Right renal pelvis (tissue), 4 donors: ENCODE measurements around the gene PDZRN3. TPM values are rescaled to one million over a fixed set of nuclear protein-coding genes. Genes with fewer than 3 reads are reported as not detected.
A peak's percentile ranks its signal among the peaks of the same experiment; 100 is the strongest.

Experiments
- DNase-seq, 4 donors: peaks; one replicate each; pipeline ENCODE4 v3.0.0-alpha.2; 2013; ENCODE audit warnings: low read depth in 4 of 4, low spot score in 3 of 4, missing footprints in 1 of 4
- polyA plus RNA-seq, 4 donors: library from polyadenylated mRNA; unstranded; fragments of 120-200 nt; gene quantifications; one replicate each; pipeline ENCODE4 v1.2.1, GENCODE V29; 2013; ENCODE audit not compliant: insufficient read length in 4 of 4

Gene PDZRN3
- polyA plus RNA-seq, 4 donors = 35.6 to 51.6 (median 45.7) TPM

DNA sequence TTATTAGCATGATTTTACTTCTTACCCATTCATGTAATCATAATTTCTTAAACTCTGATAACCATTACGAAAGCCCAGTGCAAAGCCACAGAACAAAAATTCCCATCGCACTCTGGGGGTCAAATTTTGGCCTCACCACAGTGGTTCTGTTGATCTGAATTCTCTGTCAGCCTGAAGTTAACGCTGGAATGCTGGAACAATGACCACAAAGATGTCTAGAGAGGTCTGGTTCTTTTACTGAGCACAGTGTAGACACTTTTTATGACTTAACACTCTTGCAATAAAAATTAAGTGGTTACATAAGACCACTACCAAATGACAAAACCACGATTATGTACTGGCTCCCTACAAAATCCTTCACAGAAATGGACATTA is 94.7 kb downstream of the PDZRN3 start:
- no peak for DNase-seq

DNA sequence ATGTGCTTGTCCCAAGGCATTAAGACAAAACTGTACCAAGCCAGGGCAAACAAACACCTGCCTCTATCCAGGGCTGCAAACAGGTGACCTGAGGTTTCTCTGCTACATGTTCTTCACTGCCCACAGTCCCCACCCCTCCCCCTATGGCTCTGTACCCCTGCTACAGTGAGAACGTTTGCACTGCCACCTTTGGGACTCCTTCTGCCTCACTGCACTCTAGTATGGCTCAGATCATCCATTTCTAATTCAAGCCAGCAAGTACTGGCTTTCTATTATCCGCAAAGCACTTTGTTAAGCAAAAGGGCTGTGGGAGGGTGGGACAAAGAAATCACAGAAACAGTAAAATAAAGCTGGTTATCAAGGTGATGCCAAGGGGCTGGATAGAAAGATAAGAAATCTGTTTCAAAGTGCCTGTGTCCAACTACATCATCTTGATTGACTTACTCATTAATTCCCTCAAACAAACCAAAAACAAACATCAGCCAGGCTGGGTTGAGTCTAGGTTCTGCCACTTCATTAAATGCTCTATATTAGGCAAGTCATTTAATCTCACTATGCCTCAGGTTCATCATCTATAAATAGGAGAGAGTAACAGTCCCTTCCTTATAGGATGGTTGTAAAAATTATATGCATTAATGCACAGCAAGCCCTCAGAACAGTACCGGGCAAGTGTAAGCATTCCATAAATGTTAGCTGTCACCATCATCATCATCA is 95.3 kb downstream of the PDZRN3 start:
- DNase-seq = no peak

DNA sequence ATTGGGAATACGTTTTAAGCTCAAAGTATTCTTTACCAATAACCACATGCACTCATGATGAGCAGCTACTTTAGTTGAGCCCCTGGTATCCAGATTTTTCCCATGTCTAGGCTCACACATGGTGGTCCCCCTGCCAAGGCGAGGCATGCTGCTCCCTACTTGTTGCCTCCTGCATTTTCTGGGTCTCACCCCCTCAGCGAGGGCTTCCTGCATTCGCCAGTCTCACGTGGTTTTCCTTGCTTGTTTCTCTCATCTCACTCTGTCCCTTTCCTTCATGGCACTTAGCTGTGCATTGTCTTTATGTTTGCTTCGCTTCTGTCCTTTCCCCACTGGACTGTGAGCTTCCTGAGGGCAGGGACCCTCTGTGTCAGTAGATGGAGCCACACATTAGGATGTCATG is 99.2 kb downstream of the PDZRN3 start:
- no peak for DNase-seq

DNA sequence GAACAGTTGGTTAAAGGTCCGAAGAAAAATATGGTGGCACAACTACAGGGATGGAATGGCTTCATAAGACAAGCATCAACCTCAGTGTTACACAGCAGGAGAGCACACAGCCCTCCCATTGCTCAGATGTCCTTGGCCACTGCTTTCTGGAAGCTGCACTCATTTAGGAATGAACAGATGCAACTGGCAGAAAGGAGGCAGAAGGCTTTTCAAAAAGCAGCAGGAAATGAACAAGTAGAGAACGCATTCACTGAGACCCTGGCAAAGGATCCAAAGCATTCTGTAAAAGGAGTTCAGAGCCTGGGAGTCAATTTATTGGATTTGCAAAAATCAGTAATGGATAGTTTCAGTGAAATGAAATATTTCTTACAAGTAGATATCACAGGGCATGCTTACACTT is 101.1 kb downstream of the PDZRN3 start:
- DNase-seq = no peak

DNA sequence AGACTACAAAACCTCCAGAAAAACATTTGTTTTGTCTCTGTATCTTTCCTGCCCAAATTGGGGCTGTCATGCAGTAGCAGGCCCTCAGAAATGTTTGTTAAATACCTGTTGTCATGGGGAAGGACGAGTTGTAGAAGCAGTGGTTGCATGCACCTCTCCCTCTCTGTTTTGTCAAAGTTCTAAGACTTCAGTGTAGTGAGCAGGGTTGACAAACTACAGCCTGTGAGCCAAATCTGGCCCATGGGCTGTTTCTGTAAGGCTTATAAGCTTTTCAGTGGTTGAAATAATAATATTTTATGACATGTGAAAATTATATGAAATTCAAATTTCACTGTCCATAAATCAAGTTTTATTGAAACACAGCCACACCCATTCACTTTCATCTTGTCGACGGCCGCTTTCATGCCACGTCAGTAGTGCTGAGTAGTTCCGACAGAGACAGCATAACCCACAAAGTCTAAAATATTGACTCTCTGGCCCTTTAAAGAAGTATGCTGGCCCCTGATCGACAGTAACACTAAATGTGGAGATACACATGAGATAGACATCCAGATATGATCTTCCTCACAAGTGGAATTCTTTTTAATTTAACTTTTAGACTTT is 102.9 kb downstream of the PDZRN3 start:
- DNase-seq = no peak

DNA sequence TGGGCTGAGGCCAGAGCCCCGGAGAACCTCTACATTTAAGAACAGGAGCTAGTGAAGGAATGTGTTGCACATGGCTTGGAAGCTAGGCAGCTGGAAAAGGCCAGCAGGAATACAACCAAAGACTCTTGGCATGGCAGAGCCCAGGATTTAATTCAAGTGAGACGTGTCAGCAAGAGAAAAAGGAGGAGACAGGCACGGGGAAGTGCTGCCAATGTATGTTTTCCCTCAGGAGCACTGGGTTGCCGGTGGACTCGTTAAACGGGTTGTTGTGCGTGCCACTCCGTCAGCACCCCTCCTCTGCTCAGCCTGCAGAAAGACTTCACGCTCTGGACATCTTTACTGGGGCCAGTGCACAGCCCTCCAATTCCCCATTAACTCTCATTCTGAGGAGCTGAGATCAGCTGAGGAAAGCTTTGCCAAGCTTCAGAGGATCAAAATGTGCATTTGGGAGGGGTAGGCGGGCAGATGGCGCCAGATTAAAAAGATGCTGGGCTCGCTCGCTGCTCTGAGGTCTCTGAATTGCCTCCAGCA is 103.7 kb downstream of the PDZRN3 start:
- DNase-seq = no peak

DNA sequence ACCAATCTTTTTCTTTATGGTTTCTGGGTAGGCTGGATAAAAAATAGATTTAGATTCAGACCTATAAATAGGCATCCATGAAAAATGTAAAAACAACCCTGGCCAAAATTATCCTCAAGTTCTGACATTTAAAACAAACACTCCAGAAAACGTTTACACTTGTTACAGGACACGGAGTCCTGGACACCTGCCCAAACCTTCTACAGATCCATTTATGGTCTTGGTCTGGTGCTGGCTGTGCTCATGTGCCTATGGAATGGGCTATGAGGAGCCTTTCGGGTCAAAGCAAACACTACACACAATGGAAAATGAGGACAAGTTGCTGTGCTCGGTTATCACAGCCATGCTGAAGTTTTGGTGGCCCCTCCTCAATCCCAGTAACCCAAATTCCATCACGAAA is 108.1 kb downstream of the PDZRN3 start:
- no peak for DNase-seq

DNA sequence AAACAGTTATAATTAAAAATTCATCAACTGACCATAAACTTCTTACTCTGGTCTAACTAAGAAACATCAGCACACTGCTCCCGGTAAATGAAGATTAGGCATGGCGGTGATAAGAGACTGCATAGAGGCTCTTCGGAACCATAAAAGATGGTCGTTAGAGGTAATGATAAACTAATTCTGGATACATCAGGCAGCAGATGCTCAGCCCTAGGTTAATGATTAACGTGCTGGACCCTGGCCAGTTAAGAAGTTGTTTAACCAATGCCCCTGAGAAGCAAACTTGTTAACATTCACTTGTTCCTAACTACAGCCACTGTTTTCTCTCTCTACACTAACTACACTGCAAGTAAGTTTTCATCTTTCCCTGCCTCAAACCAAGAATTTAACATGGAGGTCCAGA is 111.5 kb downstream of the PDZRN3 start:
- DNase-seq = peak in 2 of 4 donors; percentile 58 to 74

DNA sequence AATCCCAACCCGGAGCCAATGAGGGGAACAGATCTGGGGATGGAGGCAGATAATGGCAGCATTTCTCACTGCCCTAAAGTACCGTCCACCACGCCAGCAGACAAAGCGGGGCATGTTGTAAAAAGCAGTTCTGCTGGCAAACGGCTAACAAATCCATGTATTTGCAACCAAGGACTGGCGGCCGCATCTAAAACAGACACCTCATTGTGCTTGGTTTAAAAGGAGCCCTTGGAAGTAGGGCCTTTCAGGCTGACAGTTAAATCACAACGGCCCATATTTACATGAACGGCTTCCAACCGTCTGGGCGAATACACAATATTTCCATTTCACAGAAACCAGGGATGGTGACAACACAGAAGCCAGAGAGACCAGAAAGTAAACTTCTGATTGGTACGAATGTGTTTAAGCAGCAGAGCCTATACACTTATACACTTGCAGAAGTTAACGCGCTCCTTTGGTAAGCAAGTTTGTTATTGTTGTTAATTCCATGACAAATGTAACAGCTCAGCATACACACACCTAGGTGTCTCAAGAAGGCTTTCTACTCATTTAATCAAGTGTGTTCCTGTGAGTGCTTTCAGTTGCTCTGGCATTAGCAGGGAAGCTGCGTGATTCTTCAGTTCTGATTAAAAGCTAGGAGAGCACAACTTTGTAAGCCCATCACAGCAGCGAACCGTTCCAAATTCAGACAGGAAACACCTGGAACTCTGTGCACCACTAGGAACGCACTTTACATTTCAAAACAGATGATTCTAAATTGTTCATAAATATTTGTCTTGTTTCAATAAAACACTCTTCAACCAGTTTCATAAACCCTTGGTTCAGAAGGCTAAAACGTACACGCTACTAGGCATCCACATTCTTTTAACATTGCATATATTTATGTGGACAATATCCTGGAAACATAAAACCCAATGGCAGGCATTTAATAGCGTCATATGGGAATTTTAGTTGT is 112.9 kb downstream of the PDZRN3 start:
- no peak for DNase-seq

DNA sequence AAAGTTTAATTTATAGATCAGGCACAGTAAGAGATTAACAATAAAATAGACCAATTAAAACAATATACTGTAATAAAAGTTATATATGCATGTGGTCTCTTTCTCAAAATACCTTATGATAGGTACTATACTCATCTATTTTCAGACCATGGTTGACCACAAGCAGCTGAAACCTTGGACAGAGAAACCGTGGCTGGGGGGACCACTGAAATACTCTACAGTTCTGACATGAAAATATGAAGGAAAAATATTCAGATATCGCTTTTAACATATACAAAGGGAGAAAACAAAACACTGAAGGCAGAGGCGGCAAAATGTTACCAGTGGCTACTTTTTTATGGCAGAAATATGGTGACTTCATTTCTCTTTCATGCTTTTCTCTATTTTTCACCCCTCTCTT is 114.0 kb downstream of the PDZRN3 start:
- DNase-seq = no peak

DNA sequence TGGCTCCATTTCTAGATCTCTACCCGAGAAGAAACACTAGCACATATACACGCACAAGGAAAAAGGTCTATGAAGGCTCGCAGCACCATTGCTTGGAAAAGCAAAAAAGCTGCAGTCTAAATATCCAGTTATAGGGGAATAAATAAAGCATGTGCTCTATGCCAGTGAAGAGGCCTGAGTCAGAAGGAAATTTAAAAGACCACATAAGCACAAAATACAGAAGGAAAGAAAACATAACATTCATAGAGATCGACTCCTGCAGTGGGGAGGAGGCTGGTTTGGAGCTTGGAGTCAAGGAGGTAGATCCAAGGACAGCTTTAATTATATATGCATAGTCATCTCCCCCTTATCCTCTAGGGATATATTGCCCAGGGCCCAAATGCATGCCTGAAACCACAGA is 114.4 kb downstream of the PDZRN3 start:
- no peak for DNase-seq

DNA sequence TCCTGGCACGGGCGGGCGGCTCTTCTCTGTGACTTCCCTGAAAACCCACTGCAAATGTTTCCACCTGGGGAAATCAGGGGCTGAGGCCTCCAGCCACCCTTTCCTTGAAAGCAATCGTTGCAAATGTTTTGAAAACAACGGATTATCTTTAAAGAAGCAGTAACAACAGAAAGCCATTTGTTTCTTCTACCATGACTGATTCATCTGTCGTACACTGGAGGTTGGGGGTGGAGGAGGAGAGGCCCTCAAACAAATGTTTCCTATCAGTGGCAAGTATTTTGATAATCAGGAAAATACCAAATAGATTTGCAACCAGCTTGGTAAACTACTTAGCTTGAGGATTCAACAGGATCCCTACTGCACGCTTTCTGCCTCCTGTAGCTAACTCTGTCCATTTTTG is 114.9 kb downstream of the PDZRN3 start:
- DNase-seq = no peak

DNA sequence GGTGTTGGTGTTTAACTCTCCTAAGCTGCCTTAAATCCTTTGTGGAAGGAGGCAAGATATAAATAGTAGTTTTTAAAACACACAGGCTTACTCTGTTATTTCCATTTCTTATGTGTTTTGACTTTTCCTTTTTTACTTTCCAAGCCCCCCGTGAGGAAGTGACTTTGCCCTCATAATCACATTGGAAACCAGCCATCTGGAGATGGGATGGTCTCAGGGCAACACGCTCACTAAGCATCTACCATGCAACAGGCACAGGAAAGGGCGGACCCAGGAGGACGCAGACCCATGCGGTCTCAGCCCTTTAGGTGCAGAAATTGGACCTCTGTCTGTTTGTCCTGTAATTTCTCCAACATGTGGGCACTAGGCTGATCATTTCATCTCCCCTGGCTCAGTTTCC is 115.7 kb downstream of the PDZRN3 start:
- DNase-seq = no peak

DNA sequence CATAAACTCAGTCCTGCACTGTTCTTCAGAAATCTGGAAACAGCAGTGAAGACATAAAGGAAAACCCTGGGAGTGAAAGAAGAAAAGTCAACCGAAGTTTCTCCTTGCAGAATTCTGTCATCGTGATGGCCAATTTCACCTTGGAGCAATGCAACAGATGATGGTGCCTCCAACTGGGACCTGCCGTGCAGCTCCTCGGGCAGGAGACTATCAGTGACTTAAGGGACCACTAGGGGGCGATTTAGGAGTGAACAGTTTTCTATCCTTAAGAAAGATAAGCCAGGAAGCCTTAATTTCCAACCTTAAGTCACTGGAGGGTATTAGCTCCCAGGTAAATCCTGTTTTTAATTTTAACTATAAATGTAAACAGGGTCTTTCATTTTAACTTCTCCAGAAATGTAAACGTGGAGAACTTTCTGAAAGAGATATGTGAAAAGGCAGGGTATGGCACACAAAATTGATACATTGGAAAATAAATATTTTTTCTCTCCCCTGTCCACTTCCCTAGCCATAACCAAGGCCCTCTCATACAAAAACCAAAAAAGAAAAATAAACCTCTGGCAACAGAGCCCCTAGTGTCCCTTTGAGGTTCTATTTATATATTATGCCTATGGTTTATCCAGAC is 116.3 kb downstream of the PDZRN3 start:
- peak in 1 of 4 donors; percentile 49 for DNase-seq

DNA sequence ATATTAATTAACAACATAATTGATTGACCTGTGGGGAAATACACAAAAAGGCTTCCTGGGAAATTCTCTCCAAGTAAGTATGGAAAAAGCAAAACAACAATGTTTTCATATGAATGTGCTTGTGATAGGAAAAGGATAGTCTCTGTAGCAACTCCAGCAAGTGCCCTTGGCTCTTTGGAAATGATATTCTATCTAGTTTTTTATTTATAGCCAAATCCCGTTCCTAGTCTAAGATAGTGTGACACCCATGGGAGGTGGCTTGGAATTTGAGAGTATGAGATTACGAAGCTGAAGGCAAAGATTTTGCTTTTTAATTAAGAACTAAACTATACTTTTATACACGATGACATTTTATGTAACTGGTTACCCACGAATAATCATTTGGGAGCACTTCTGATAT is 119.9 kb downstream of the PDZRN3 start:
- no peak for DNase-seq

DNA sequence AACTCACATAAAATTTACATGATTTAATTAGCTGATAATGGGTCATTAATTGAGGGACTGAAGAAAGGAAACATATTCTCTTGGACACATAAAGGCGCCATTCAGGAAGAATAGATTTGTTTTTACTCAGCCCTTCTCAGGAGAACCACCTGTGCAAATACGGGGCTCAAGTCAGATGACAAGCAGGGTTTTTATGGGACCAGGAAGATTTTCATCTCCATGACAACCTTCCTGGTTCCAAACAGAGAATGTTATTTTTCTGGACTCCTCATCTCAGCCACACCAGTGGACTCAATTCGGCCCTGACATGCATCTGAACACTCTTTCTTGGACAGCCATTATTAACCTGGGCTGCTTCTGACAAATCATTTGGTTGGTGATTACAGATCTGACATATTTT is 120.5 kb downstream of the PDZRN3 start:
- DNase-seq = no peak

DNA sequence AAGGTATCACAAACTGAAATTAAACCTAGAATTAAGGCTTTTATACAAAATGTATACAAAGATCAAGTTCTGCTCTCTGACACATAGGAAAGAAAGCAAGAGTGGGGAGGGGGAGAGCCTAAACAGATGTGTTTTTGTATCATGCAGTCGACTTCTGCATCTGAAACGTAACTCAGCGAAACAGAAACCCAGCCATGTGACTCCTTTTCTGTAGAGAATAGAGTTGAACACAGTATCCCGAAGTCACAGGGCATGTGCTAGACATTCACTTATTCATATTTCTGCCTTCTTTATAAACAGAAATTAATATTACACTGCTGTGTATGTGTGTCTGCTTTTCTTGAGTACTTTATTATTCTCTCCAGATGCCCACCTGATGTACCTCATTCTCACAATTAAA is 121.0 kb downstream of the PDZRN3 start:
- DNase-seq = no peak

DNA sequence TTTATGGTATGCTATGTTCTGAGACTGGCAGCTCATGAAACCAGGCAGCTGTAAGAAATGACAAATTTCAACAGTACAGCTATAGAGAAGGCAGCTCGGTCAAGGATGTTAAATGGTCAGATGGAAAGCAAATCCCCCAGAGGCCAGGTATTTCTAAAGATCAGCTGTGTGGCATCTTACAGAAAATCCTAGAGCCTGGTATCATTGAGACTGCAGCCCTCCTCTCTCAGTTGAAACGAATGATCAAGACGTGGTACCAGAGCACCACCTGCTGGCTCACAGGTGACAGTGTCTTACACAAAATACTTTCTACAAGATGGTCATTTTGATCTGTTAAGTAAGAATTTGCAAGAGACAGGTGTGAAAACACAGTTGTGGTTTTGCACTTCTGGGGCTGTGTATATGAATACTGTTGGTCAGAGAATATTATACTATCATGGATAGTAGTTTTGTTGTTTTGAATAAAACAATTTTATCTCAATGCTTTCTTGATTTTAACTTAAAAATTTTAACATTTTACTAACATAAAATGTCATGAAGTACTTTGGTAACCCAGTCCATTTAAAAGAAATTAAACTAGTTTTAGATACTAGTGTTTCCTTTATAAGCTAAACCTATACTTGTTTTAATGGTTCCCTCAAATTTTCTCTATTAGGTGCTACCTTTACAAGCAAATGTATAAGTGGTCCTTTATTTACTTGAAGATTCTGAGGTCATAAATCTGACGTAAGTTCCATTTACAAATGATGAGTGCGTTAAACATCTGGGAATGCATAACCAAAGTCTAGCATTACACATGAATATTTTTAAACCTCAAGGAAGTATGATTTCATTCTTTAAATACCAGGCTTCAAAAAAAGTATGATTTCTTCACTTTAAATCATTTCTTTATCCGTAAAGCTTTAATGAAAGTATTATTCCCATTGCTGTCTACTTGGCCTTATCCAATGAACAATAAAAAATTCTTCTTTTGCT is 121.8 kb downstream of the PDZRN3 start:
- peak; percentile 63 to 69 (median 66) for DNase-seq

DNA sequence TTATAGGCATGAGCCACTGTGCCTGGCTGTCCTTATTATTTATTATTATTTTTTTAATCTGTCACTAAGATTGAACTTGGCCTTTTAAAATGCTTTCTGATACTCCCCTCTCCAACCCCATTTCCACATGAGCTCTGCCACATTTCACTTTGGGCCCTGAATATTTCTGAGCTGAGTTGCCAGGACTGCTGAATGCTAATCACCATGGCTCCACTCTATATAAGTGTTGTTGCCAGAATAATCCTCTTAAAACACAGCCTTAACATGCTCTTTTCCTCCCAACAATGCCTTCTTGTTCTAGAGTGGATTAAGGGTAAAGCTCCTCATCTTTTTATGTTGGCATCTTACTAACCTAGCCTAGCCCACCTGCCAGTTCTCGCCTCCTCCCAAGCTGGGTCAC is 124.4 kb downstream of the PDZRN3 start:
- no peak for DNase-seq

DNA sequence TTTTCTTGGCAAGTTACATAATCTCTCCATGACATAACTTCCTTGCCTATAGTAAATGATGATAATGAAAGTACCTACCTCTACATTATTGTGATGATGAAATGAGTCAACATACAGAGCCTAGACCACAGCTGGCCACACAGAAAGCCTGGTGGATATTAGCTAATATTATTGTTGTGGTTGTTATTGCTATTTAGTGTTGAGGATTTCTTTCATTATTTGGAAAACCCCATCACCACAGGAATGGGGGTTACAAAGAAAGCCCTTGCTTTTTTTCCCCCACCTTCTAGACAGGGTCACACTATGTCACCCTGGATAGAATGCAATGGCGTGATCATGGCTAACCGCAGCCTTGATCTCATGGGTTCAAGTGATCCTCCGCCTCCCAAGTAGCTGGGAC is 125.0 kb downstream of the PDZRN3 start:
- DNase-seq = no peak
